GDM1 (cell line): ENCODE results near the gene MTHFS.

Experiments
- DNase-seq: peaks from one replicate; lab custom pipeline; 2025; lab: John Stamatoyannopoulos, UW

The MTHFS gene

DNA sequence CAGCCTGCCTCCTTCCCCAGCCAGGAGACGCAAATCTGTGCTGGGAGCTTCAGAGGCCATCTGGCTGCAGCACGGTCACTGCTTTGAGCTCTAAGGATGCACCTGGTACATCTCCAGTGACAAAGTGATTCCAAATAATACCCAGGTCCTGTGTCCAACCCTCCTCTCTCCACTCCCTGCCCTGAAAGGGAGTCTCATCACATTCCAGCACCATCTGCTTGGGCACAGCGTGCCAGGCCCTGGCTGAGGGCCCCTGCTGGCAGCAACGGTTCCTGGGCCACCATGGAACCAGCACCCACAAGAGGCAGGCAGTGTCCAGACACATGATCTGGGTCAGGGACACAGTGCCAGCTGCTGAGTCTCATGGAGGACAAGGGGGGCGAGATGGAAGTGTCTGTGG lies 81.3 kb downstream of the MTHFS start:
- DNase-seq = no peak

DNA sequence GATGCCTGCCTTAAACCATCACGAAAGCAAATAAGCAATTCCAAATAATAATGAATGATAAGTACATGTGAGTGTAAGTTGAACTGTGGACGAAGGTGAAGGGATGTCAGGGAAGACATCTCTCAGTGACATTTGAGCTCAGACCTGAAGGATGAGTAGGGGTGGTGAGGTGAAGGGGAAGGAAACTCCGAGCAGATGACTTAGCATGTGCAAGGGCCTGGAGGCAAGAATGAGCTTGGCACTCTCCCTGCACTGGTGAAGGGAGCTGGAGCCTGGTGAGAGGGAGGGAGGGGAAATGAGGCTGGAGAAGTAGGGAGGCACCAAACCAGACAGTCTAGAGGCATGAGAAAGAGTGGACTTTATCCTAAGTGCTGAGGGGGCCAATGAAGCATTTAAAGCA lies 84.3 kb downstream of the MTHFS start:
- DNase-seq = no peak

DNA sequence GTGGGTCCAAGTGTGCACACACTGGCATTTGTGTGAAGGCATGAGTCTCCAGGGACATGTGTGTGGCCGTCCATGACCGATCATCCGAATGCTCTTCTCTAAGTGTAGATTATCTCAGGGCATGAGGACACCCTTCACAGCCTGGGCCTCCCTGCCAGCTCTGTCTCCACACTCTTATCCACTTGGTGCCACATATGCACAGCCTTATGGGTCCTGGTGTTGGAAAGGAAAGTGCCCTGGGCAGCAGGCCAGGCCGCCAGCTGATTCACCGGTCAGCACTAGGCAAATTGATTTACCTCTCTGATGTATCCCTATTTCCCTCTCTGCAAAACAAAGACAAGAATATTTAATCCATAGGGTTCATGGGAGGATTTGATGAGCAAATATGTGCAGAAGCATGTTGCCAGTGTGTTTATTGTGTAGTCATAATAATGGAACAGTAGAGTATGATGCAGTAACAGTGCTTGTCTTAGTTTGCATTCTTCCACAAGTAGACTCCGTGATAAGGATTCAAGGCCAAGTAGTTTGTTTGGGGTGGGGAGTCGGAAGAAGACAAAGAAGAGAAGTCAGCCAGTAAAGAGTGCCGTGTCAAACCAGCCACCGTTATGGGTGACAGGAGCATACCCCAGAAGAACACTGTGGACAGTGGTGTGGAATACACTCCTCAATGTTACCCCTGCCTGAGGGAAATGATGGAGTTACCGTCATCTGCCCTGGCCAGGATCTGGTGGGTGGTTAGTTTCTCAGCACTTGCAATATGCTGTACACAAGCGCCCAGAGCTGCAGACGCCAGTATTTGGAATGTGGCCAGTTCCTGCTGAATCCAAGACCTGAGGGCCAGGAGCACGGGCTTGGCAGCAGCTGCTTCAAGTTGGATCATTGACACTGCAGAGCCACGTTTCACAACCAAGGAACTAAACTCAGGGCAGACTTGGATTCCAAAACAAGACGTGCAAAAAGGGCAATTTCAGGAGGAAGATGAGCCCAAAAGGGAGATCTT lies 85.1 kb downstream of the MTHFS start:
- DNase-seq = no peak

DNA sequence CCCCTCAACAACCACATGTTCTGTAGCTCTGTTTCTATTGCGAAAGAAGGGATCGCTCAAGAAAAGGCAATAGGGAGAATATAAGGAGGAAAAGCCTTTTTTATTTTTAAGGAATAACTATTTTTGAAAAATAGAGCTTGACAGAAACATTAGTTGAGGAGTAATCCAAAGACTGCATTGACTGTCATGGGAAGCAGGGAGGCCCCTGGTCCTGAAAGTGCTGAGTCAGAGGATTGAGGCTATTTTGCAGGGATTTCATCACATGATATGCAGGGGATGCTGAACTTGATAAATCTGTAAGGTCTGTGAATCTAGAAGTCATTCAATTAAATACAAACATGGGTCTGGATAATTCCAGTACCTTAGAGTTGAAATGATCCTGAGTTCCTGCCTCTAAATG lies 92.0 kb downstream of the MTHFS start:
- DNase-seq = no peak

DNA sequence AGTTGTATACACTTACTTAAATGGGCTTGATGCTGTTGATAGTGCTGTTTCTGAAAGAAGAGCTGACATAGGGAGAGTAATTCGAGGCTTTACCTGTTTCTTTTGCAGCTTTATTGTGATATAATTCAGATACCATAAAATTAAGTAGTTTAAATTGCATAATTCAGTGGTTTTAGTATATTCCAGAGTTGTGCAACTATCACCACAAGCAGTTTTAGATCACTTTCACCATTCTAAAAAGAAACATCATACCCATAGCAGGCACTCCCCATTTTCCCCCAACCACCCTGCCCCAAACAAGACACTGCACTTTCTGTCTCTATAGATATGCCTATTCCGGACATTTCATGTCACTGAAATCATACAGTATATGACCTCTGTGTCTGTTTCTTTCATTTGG lies 98.5 kb downstream of the MTHFS start:
- DNase-seq = no peak
